ENCODE results near the gene KIAA0930. TPM values are rescaled to one million over a fixed set of nuclear protein-coding genes. Genes with fewer than 3 reads are reported as not detected.

KIAA0930 gene
- total RNA-seq, 2 experiments from 2014 or later: 6.7 to 7.4 TPM

GRCh38 chr22:45210991-45211390 lies 29.7 kb downstream of the KIAA0930 start:
- H3K4me3 ChIP-seq (ENCODE audit: low read length): no peak overlapping the region
- Mint-ChIP-seq H3K36me3 (ENCODE audit: low read depth) (peaks cover 5% of the 10 kb centered on the region), H3K4me1 (ENCODE audit: low read depth) (no peaks in the 10 kb centered on the region), H3K27ac (no peak overlapping the region), H3K4me3 (no peak overlapping the region), H3K27me3 (no peaks in the 10 kb centered on the region), H3K9me3 (no peaks in the 10 kb centered on the region)
- TF ChIP-seq, protein P1, sequence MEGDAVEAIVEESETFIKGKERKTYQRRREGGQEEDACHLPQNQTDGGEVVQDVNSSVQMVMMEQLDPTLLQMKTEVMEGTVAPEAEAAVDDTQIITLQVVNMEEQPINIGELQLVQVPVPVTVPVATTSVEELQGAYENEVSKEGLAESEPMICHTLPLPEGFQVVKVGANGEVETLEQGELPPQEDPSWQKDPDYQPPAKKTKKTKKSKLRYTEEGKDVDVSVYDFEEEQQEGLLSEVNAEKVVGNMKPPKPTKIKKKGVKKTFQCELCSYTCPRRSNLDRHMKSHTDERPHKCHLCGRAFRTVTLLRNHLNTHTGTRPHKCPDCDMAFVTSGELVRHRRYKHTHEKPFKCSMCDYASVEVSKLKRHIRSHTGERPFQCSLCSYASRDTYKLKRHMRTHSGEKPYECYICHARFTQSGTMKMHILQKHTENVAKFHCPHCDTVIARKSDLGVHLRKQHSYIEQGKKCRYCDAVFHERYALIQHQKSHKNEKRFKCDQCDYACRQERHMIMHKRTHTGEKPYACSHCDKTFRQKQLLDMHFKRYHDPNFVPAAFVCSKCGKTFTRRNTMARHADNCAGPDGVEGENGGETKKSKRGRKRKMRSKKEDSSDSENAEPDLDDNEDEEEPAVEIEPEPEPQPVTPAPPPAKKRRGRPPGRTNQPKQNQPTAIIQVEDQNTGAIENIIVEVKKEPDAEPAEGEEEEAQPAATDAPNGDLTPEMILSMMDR (IDR thresholded peaks at IDR 0.05): no peak
- H3K27me3 ChIP-seq (ENCODE audit: control insufficient read depth in 1 of 2, insufficient read depth in 2 of 2, low read length in 2 of 2): no peaks in the 10 kb centered on the region
- no peaks in the 10 kb centered on the region for H3K4me1 ChIP-seq (ENCODE audit: insufficient read depth, low read length)
- H3K27ac ChIP-seq (ENCODE audit: low read depth in 1 of 2, low read length in 2 of 2): no peak overlapping the region
- no peaks in the 10 kb centered on the region for H3K9me3 ChIP-seq (ENCODE audit: control insufficient read depth in 1 of 2, insufficient read depth in 1 of 2, low read length in 2 of 2)
- ChIA-PET CTCF (no interaction called here), POLR2A (no interaction called here)
- DNase-seq (no peak), ATAC-seq (ENCODE audit: poor library complexity) (no peak)
- intact Hi-C loops (cut with DNase I, micrococcal nuclease): no loop called here
- peaks cover 15% of the 10 kb centered on the region for H3K36me3 ChIP-seq (ENCODE audit: insufficient read depth, low read length)

- no peak overlapping the region for H3K4me3 Mint-ChIP-seq
- no peaks in the 10 kb centered on the region for H3K4me1 Mint-ChIP-seq (ENCODE audit: low read depth)
- no peak overlapping the region for H3K4me3 ChIP-seq (ENCODE audit: low read length)
- no peak overlapping the region for H3K27ac Mint-ChIP-seq
- H3K9me3 ChIP-seq (ENCODE audit: control insufficient read depth in 1 of 2, insufficient read depth in 1 of 2, low read length in 2 of 2): no peaks in the 10 kb centered on the region
- H3K4me1 ChIP-seq (ENCODE audit: insufficient read depth, low read length): no peaks in the 10 kb centered on the region
- ATAC-seq (ENCODE audit: poor library complexity) (no peak), DNase-seq (no peak)
- ChIA-PET POLR2A (no interaction called here), CTCF (no interaction called here)
- no peaks in the 10 kb centered on the region for H3K27me3 ChIP-seq (ENCODE audit: control insufficient read depth in 1 of 2, insufficient read depth in 2 of 2, low read length in 2 of 2)
- H3K36me3 ChIP-seq (ENCODE audit: insufficient read depth, low read length): peaks cover 15% of the 10 kb centered on the region
- H3K9me3 Mint-ChIP-seq: no peaks in the 10 kb centered on the region
- intact Hi-C loops (cut with DNase I, micrococcal nuclease): no loop called here
- H3K27me3 Mint-ChIP-seq: no peaks in the 10 kb centered on the region
- H3K36me3 Mint-ChIP-seq (ENCODE audit: low read depth): peaks cover 9% of the 10 kb centered on the region
- TF ChIP-seq, protein P1 (IDR thresholded peaks at IDR 0.05): no peak
- H3K27ac ChIP-seq (ENCODE audit: low read depth in 1 of 2, low read length in 2 of 2): no peak overlapping the region
These were observed 30.1 kb downstream of the KIAA0930 start for GRCh38 chr22:45210577-45210976.

- CTCF ChIA-PET: interaction anchor here (2.0 kb wide), 1 partner anchor 31 kb away, joined by 8 read pairs; no protein-coding TSS in a partner anchor
These were observed 30.5 kb downstream of the KIAA0930 start for GRCh38 chr22:45210174-45210573.

More at GRCh38 chr22:45210174-45210573, 30.5 kb downstream of the KIAA0930 start:
- no peaks in the 10 kb centered on the region for H3K9me3 Mint-ChIP-seq
- H3K4me3 Mint-ChIP-seq: no peak overlapping the region
- POLR2A ChIA-PET: no interaction called here
- intact Hi-C loops (cut with DNase I, micrococcal nuclease): no loop called here
- Histone ChIP-seq H3K4me1 (ENCODE audit: insufficient read depth, low read length) (no peaks in the 10 kb centered on the region), H3K36me3 (ENCODE audit: insufficient read depth, low read length) (peaks cover 18% of the 10 kb centered on the region), H3K9me3 (ENCODE audit: control insufficient read depth in 1 of 2, insufficient read depth in 1 of 2, low read length in 2 of 2) (no peaks in the 10 kb centered on the region), H3K4me3 (ENCODE audit: low read length) (no peak overlapping the region), H3K27ac (ENCODE audit: low read depth in 1 of 2, low read length in 2 of 2) (no peak overlapping the region), H3K27me3 (ENCODE audit: control insufficient read depth in 1 of 2, insufficient read depth in 2 of 2, low read length in 2 of 2) (no peaks in the 10 kb centered on the region)
- no peaks in the 10 kb centered on the region for H3K4me1 Mint-ChIP-seq (ENCODE audit: low read depth)
- H3K27ac Mint-ChIP-seq: no peak overlapping the region
- TF ChIP-seq, protein P1 (IDR thresholded peaks at IDR 0.05): no peak
- DNase-seq (no peak), ATAC-seq (ENCODE audit: poor library complexity) (no peak)
- H3K27me3 Mint-ChIP-seq: no peaks in the 10 kb centered on the region
- peaks cover 10% of the 10 kb centered on the region for H3K36me3 Mint-ChIP-seq (ENCODE audit: low read depth)

Measured in CD4-positive, alpha-beta T cell (primary cell).